H1 (cell line): ENCODE results near the gene CCDC14. TPM values are rescaled to one million over a fixed set of nuclear protein-coding genes. Genes with fewer than 3 reads are reported as not detected.
"Not testable (repeated sequence)": the region's sequence is repeated elsewhere in the genome, so short reads cannot be mapped to it uniquely, and the experiment has no call there.

Source experiments
- CTCF ChIA-PET: fragments of 300-600 bp; sonication (Branson Sonifier 250); formaldehyde crosslinking; loops from one replicate; lab custom pipeline; 2021; ENCODE audit not compliant: partially characterized antibody; lab: Charles Lee
- POLR2A ChIA-PET: fragments of 300-600 bp; sonication (Branson Sonifier 250); formaldehyde crosslinking; loops from one replicate; lab custom pipeline; 2021; ENCODE audit warnings: inconsistent platforms; ENCODE audit not compliant: partially characterized antibody; lab: Charles Lee
- DNase-seq, 2 experiments: peaks; one replicate each; pipeline versions ENCODE4 v3.0.0 to v3.0.0-alpha.2; 2010 to 2022; ENCODE audit warnings: low spot score in 2 of 2, low read depth in 1 of 2, mixed read lengths in 1 of 2
- FAIRE-seq: peaks from 2 replicates; lab custom pipeline; 2011; peaks lifted over from hg19 to GRCh38; lab: Jason Lieb, UNC
- H2AFZ ChIP-seq: 2 replicates; pipeline ENCODE4 v1.8.1; 2012; ENCODE audit warnings: low read length, inconsistent platforms
- H2AK5ac ChIP-seq: 2 replicates; pipeline ENCODE4 v1.6.1; 2013; ENCODE audit warnings: low read depth, low read length
- H2BK120ac ChIP-seq: replicated peaks from 2 replicates; pipeline ENCODE3; 2013; ENCODE audit warnings: low read depth, low read length, inconsistent platforms
- H2BK12ac ChIP-seq: 2 replicates; pipeline ENCODE4 v1.6.1; 2013; ENCODE audit warnings: low read depth, low read length
- H2BK15ac ChIP-seq: 2 replicates; pipeline ENCODE4 v1.6.1; 2013; ENCODE audit warnings: low read length
- H2BK20ac ChIP-seq: 2 replicates; pipeline ENCODE4 v1.6.1; 2013; ENCODE audit warnings: low read length
- H2BK5ac ChIP-seq: 2 replicates; pipeline ENCODE4 v1.6.1; 2013; ENCODE audit warnings: low read depth, low read length
- H3K14ac ChIP-seq: 2 replicates; pipeline ENCODE4 v1.6.1; 2013; ENCODE audit warnings: inconsistent platforms; ENCODE audit not compliant: insufficient read length
- H3K18ac ChIP-seq: 2 replicates; pipeline ENCODE4 v1.6.1; 2013; ENCODE audit warnings: low read length; ENCODE audit errors: extremely low read depth
- H3K23ac ChIP-seq: 2 replicates; pipeline ENCODE4 v1.6.1; 2013; ENCODE audit warnings: inconsistent platforms; ENCODE audit not compliant: insufficient read length
- H3K23me2 ChIP-seq: 2 replicates; pipeline ENCODE4 v1.6.1; 2013; ENCODE audit warnings: low read depth, low read length
- H3K27ac ChIP-seq: 2 replicates; pipeline ENCODE4 v1.6.1; 2011; ENCODE audit warnings: low read depth, low read length, inconsistent platforms
- H3K27me3 ChIP-seq, 4 experiments: replicated peaks in 1 of 4; 1 replicate in 1 of 4; 2 replicates in 3 of 4; pipeline versions ENCODE4 v1.6.1 to v1.8.1; 2011 to 2013; ENCODE audit warnings: low read length in 3 of 4, mild to moderate bottlenecking in 3 of 4, inconsistent platforms in 2 of 4, mixed read lengths in 2 of 4, moderate library complexity in 1 of 4; ENCODE audit not compliant: control insufficient read depth in 3 of 4, insufficient read depth in 3 of 4; ENCODE audit errors: extremely low read depth in 1 of 4
- H3K36me3 ChIP-seq, 4 experiments: 2 replicates each; pipeline versions ENCODE4 v1.6.1 to v1.8.1; 2011 to 2013; ENCODE audit warnings: mild to moderate bottlenecking in 4 of 4, low read length in 3 of 4, moderate library complexity in 2 of 4, control low read depth in 1 of 4, inconsistent platforms in 1 of 4; ENCODE audit not compliant: insufficient read depth in 4 of 4, control insufficient read depth in 2 of 4
- H3K4ac ChIP-seq: replicated peaks from 2 replicates; pipeline ENCODE3; 2013; ENCODE audit warnings: low read length, low read depth, mixed read lengths, inconsistent platforms; ENCODE audit not compliant: insufficient read length
- H3K4me1 ChIP-seq, 4 experiments: replicated peaks in 1 of 4; 1 replicate in 1 of 4; 2 replicates in 3 of 4; pipeline versions ENCODE4 v1.6.1 to v1.8.1; 2011 to 2013; ENCODE audit warnings: low read length in 3 of 4, inconsistent platforms in 2 of 4, mixed read lengths in 1 of 4; ENCODE audit not compliant: insufficient read depth in 4 of 4, control insufficient read depth in 3 of 4
- H3K4me2 ChIP-seq, 2 experiments: 2 replicates each; pipeline versions ENCODE4 v1.6.1 to v1.8.1; 2011 to 2013; ENCODE audit warnings: low read depth in 2 of 2, low read length in 2 of 2, control low read depth in 1 of 2, inconsistent platforms in 1 of 2, mild to moderate bottlenecking in 1 of 2; ENCODE audit not compliant: insufficient read depth in 1 of 2
- H3K4me3 ChIP-seq, 4 experiments: fragments of 200-600, 300-600 bp in 1 of 4; sonication (generic), shearing (Covaris generic), sonication (Bioruptor Twin) in 1 of 4; 2 replicates each; pipeline versions ENCODE4 v1.5.1 to v1.8.1; 2011 to 2016; ENCODE audit warnings: low read length in 4 of 4, low read depth in 3 of 4, control low read depth in 2 of 4, inconsistent platforms in 2 of 4, mild to moderate bottlenecking in 2 of 4, mixed read lengths in 1 of 4, moderate library complexity in 1 of 4; ENCODE audit not compliant: insufficient read depth in 2 of 4; ENCODE audit errors: extremely low read depth in 1 of 4
- H3K56ac ChIP-seq: replicated peaks from 2 replicates; pipeline ENCODE3; 2013; ENCODE audit warnings: low read depth, mild to moderate bottlenecking, mixed read lengths, low read length, inconsistent platforms; ENCODE audit not compliant: insufficient read length
- H3K79me1 ChIP-seq: 2 replicates; pipeline ENCODE4 v1.6.1; 2013; ENCODE audit warnings: low read depth, low read length, control low read depth
- H3K79me2 ChIP-seq, 2 experiments: 2 replicates each; pipeline versions ENCODE4 v1.6.1 to v1.8.1; 2012 to 2013; ENCODE audit warnings: low read length in 2 of 2, mild to moderate bottlenecking in 2 of 2, inconsistent platforms in 1 of 2; ENCODE audit not compliant: insufficient read depth in 2 of 2, control insufficient read depth in 1 of 2
- H3K9ac ChIP-seq, 4 experiments: replicated peaks in 1 of 4; 1 replicate in 1 of 4; 2 replicates in 3 of 4; pipeline versions ENCODE4 v1.6.1 to v1.8.1; 2011 to 2013; ENCODE audit warnings: low read depth in 3 of 4, low read length in 3 of 4, control low read depth in 2 of 4, mild to moderate bottlenecking in 2 of 4, moderate library complexity in 2 of 4, inconsistent platforms in 1 of 4; ENCODE audit errors: extremely low read depth in 1 of 4
- H3K9me3 ChIP-seq, 2 experiments: 2 replicates each; pipeline versions ENCODE4 v1.6.1 to v1.8.1; 2012 to 2013; ENCODE audit warnings: mild to moderate bottlenecking in 2 of 2, moderate library complexity in 2 of 2, control low read depth in 1 of 2, inconsistent platforms in 1 of 2, low read depth in 1 of 2, low read length in 1 of 2, mixed read lengths in 1 of 2; ENCODE audit not compliant: insufficient read depth in 2 of 2
- H4K20me1 ChIP-seq, 2 experiments: replicated peaks in 1 of 2; 2 replicates each; pipeline versions ENCODE3 to v1.8.1; 2011 to 2013; ENCODE audit warnings: inconsistent platforms in 2 of 2, low read length in 2 of 2, mild to moderate bottlenecking in 1 of 2; ENCODE audit not compliant: insufficient read depth in 2 of 2, control insufficient read depth in 1 of 2
- H4K5ac ChIP-seq: 2 replicates; pipeline ENCODE4 v1.6.1; 2013; ENCODE audit warnings: low read length, low read depth, mixed read lengths, inconsistent platforms; ENCODE audit not compliant: insufficient read length
- H4K8ac ChIP-seq: 2 replicates; pipeline ENCODE4 v1.8.0; 2013; ENCODE audit warnings: mild to moderate bottlenecking, moderate library complexity, low read length, inconsistent platforms; ENCODE audit not compliant: insufficient read depth; ENCODE audit errors: extremely low read depth
- H4K91ac ChIP-seq: replicated peaks from 2 replicates; pipeline ENCODE3; 2013; ENCODE audit warnings: low read length, mixed read lengths, inconsistent platforms; ENCODE audit not compliant: insufficient read length
- WGBS, 2 experiments: shearing (Covaris generic) in 1 of 2; methylation state at CpG; one replicate each; pipeline versions ENCODE4 v1.1.6 to v1.1.7; 2013 to 2015; ENCODE audit warnings: low lambda C conversion rate in 2 of 2, mixed read lengths in 2 of 2, inconsistent platforms in 1 of 2, low coverage in 1 of 2, missing lambda C conversion rate in 1 of 2; ENCODE audit not compliant: insufficient replicate concordance in 2 of 2, insufficient coverage in 1 of 2, insufficient read length in 1 of 2; ENCODE audit errors: extremely low coverage in 1 of 2, missing lambda C conversion rate in 1 of 2; 5-methylcytosine and 5-hydroxymethylcytosine counted together
- polyA plus RNA-seq, 7 experiments: library from polyadenylated mRNA; depleted of rRNA in 3 of 7; stranded (reverse) in 5 of 7; unstranded in 2 of 7; fragments of >200 nt in 5 of 7; fragments of 200-250 nt in 2 of 7; gene quantifications; 1 replicate in 5 of 7; 2 replicates in 1 of 7; 4 replicates in 1 of 7; pipeline versions ENCODE4 v1.2.1 to v1.2.3, GENCODE V29; 2011 to 2013; ENCODE audit warnings: missing spikeins in 2 of 7, mixed read lengths in 2 of 7
- total RNA-seq: library from RNA; stranded (reverse); fragmentation: NEBNext Ultra II Directional; extraction: Animal tissue kit (Norgen Biotek cat#: 25700); gene quantifications from 2 replicates; pipeline ENCODE4 v1.2.1, GENCODE V29; 2021

CCDC14 gene
- total and polyA plus RNA-seq, 2 of the 8 experiments (the other 6 are each of a cell fraction or from before 2014, with no cell fraction given): 53.6 to 95.7 TPM

GRCh38 chr3:123981317-123981716 is 20.3 kb upstream of the CCDC14 start:
- WGBS, 2 experiments: 66% methylated on average over 4 of the region's 4 CpGs; no CpG with 5 or more reads in 1 of the 2 experiments
- H2AFZ ChIP-seq: not testable (repeated sequence)
- peak; percentile 66 for FAIRE-seq

More at GRCh38 chr3:123981317-123981716, 20.3 kb upstream of the CCDC14 start:
- H3K14ac ChIP-seq, H2BK5ac ChIP-seq, H4K5ac ChIP-seq, H3K79me1 ChIP-seq, H2BK20ac ChIP-seq, H4K8ac ChIP-seq, H4K20me1 ChIP-seq, H2AK5ac ChIP-seq, H2BK15ac ChIP-seq, H3K9ac ChIP-seq, H3K56ac ChIP-seq, H3K4me3 ChIP-seq, H3K18ac ChIP-seq, H3K27me3 ChIP-seq, H3K23me2 ChIP-seq, H3K4me2 ChIP-seq, H3K79me2 ChIP-seq, H2BK120ac ChIP-seq, H3K4me1 ChIP-seq, H4K91ac ChIP-seq, POLR2A ChIA-PET, H3K4ac ChIP-seq, H3K23ac ChIP-seq, H3K9me3 ChIP-seq, H3K36me3 ChIP-seq, H2BK12ac ChIP-seq, H3K27ac ChIP-seq: not testable (repeated sequence)
- CTCF ChIA-PET: interaction anchor here (1.2 to 1.8 kb wide), 2 partner anchors 8 to 26 kb away, joined by 3 to 16 read pairs; no protein-coding TSS in a partner anchor
- DNase-seq: peak in 1 of 2 experiments; percentile 53
